ENCODE measurements around the gene ATAD1. TPM values are rescaled to one million over a fixed set of nuclear protein-coding genes. Genes with fewer than 3 reads are reported as not detected.

ATAD1 gene
- total and polyA plus RNA-seq, 2 of the 8 experiments (the other 6 are each of a cell fraction or from before 2014, with no cell fraction given) = 8.9 to 35.3 TPM

DNA sequence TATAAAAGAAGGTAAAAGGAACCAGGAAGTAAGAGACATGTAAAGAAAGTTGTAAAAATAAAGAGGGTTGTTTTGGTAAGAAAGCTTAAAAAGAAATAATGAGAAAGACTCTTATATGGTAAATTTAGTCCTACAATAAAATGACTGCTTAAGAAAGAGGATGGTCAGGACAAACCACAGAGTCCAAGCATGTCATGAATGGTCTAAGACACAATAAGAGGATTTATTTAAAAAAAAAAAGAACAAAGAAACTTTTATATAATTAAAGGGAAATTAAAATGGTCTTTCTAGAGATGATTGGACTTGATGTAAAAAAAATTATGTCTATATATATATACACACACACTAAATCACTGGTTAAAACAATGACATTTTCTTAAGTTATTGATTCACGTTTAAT is 18.2 kb downstream of the ATAD1 start:
- no peak overlapping the region for H3K23ac ChIP-seq (ENCODE audit: insufficient read length)
- H3K27ac ChIP-seq (ENCODE audit: low read depth, low read length) = no peak overlapping the region
- no peak overlapping the region for H2AK5ac ChIP-seq (ENCODE audit: low read depth, low read length)
- no peak overlapping the region for H2BK20ac ChIP-seq (ENCODE audit: low read length)
- no peak for TF ChIP-seq TCF12 (IDR thresholded peaks at IDR 0.05; ENCODE audit: low read depth, low read length)
- TF ChIP-seq POLR2A (IDR thresholded peaks at IDR 0.05; ENCODE audit: control extremely low read depth in 1 of 2, low read depth in 2 of 2, low read length in 2 of 2) = no peak
- TF ChIP-seq, protein P1, sequence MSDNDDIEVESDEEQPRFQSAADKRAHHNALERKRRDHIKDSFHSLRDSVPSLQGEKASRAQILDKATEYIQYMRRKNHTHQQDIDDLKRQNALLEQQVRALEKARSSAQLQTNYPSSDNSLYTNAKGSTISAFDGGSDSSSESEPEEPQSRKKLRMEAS (IDR thresholded peaks at IDR 0.05) = no peak
- no peak for TF ChIP-seq SRF (IDR thresholded peaks at IDR 0.05; ENCODE audit: low read depth, low read length)
- TF ChIP-seq SP2 (IDR thresholded peaks at IDR 0.05; ENCODE audit: low read length) = no peak
- no peak for TF ChIP-seq CBX5 (IDR thresholded peaks at IDR 0.05; ENCODE audit: low read depth, low read length)
- no peak for TF ChIP-seq CBX8 (IDR thresholded peaks at IDR 0.05; ENCODE audit: borderline replicate concordance, low read depth, low read length)
- TF ChIP-seq SP1 (IDR thresholded peaks at IDR 0.05; ENCODE audit: low read depth, low read length) = no peak
- TF ChIP-seq RBBP5 (IDR thresholded peaks at IDR 0.05; ENCODE audit: borderline replicate concordance, low read depth, low read length) = no peak
- TF ChIP-seq NANOG (IDR thresholded peaks at IDR 0.05; ENCODE audit: insufficient read depth, low read depth, low read length, poor library complexity, severe bottlenecking) = no peak
- TF ChIP-seq FOSL1 (IDR thresholded peaks at IDR 0.05; ENCODE audit: insufficient read depth, low read depth, low read length) = no peak
- no peak for TF ChIP-seq SUZ12 (IDR thresholded peaks at IDR 0.05; ENCODE audit: low read length)
- TF ChIP-seq GTF2F1 (IDR thresholded peaks at IDR 0.05; ENCODE audit: borderline replicate concordance, low read depth, low read length) = no peak
- H3K14ac ChIP-seq (ENCODE audit: insufficient read length) = no peak overlapping the region
- no peak overlapping the region for H3K4me3 ChIP-seq (ENCODE audit: extremely low read depth in 1 of 4, insufficient read depth in 2 of 4, low read depth in 3 of 4, low read length in 4 of 4)
- no peak overlapping the region for H2AFZ ChIP-seq (ENCODE audit: low read length)
- FAIRE-seq (no peak), DNase-seq (ENCODE audit: low read depth in 1 of 2, low spot score in 2 of 2) (no peak)
- H4K5ac ChIP-seq (ENCODE audit: insufficient read length, low read depth, low read length) = no peak overlapping the region
- ChIA-PET CTCF (ENCODE audit: partially characterized antibody) (no interaction called here), POLR2A (ENCODE audit: partially characterized antibody) (interaction anchor here (1.3 kb wide), 1 partner anchor 18 kb away, joined by 4 read pairs; the partner anchor contains the start of gene ATAD1)
- H3K4me2 ChIP-seq (ENCODE audit: insufficient read depth in 1 of 2, low read depth in 2 of 2, low read length in 2 of 2) = no peak overlapping the region
- no peaks in the 10 kb centered on the region for H3K23me2 ChIP-seq (ENCODE audit: low read depth, low read length)
- no peak overlapping the region for H2BK15ac ChIP-seq (ENCODE audit: low read length)
- H2BK12ac ChIP-seq (ENCODE audit: low read depth, low read length) = no peak overlapping the region
- no peaks in the 10 kb centered on the region; a peak in 1 of 7 replicates for H3K4me1 ChIP-seq (replicated peaks in 1 of 4; ENCODE audit: control insufficient read depth in 3 of 4, insufficient read depth in 4 of 4, low read length in 3 of 4)
- no peaks in the 10 kb centered on the region; the same call in none of the 2 replicates for H3K79me1 ChIP-seq (ENCODE audit: low read depth, low read length)
- H4K8ac ChIP-seq (ENCODE audit: extremely low read depth, insufficient read depth, low read length) = no peak overlapping the region
- no peaks in the 10 kb centered on the region for H4K20me1 ChIP-seq (replicated peaks in 1 of 2; ENCODE audit: control insufficient read depth in 1 of 2, insufficient read depth in 2 of 2, low read length in 2 of 2)
- no peak overlapping the region for H3K56ac ChIP-seq (replicated peaks; ENCODE audit: insufficient read length, low read depth, low read length)
- WGBS, 2 experiments (ENCODE audit: extremely low coverage in 1 of 2, insufficient coverage in 1 of 2, insufficient read length in 1 of 2, insufficient replicate concordance in 2 of 2, low coverage in 1 of 2, low lambda C conversion rate in 2 of 2, missing lambda C conversion rate in 1 of 2) = 100% methylated on average over 1 of the region's 1 CpG; no CpG with 5 or more reads in 1 of the 2 experiments
- H3K36me3 ChIP-seq (ENCODE audit: control insufficient read depth in 2 of 4, insufficient read depth in 4 of 4, low read length in 3 of 4) = peaks cover 0 to 55% (median 25%) of the 10 kb centered on the region in 4 experiments; a peak in 6 of 8 replicates
- no peak overlapping the region for H4K91ac ChIP-seq (replicated peaks; ENCODE audit: insufficient read length, low read length)
- no peak overlapping the region for H3K9ac ChIP-seq (replicated peaks in 1 of 4; ENCODE audit: extremely low read depth in 1 of 4, low read depth in 3 of 4, low read length in 3 of 4)
- peaks cover 0 to 20% of the 10 kb centered on the region in 2 experiments; a peak in 2 of 4 replicates for H3K79me2 ChIP-seq (ENCODE audit: control insufficient read depth in 1 of 2, insufficient read depth in 2 of 2, low read length in 2 of 2)
- no peaks in the 10 kb centered on the region for H3K27me3 ChIP-seq (replicated peaks in 1 of 4; ENCODE audit: control insufficient read depth in 3 of 4, extremely low read depth in 1 of 4, insufficient read depth in 3 of 4, low read length in 3 of 4)
- no peak overlapping the region for H2BK120ac ChIP-seq (replicated peaks; ENCODE audit: low read depth, low read length)
- H3K18ac ChIP-seq (ENCODE audit: extremely low read depth, low read length) = no peak overlapping the region
- H3K4ac ChIP-seq (replicated peaks; ENCODE audit: insufficient read length, low read depth, low read length) = no peak overlapping the region
- H2BK5ac ChIP-seq (ENCODE audit: low read depth, low read length) = no peak overlapping the region
- H3K9me3 ChIP-seq (ENCODE audit: insufficient read depth in 2 of 2, low read depth in 1 of 2, low read length in 1 of 2) = peaks cover 23 to 31% of the 10 kb centered on the region in 2 experiments

Measured in H1 (cell line).